Nephron progenitor cell (in vitro differentiated cells): ENCODE measurements around the gene WDR43.

Source experiments
- DNase-seq: peaks from one replicate; pipeline ENCODE4 v3.0.0; 2021
- H3K27ac Mint-ChIP-seq: 2 replicates; pipeline ENCODE4 v1.8.0; 2021; ENCODE audit warnings: mild to moderate bottlenecking, moderate library complexity, mixed read lengths
- H3K27me3 Mint-ChIP-seq: 2 replicates; pipeline ENCODE4 v1.8.0; 2021; ENCODE audit warnings: mild to moderate bottlenecking, low read depth, mixed read lengths; ENCODE audit not compliant: poor library complexity
- H3K36me3 Mint-ChIP-seq: 2 replicates; pipeline ENCODE4 v1.8.0; 2021; ENCODE audit warnings: low read depth, mixed read lengths
- H3K4me1 Mint-ChIP-seq: 2 replicates; pipeline ENCODE4 v1.8.0; 2021; ENCODE audit warnings: mixed read lengths
- H3K4me3 Mint-ChIP-seq: 2 replicates; pipeline ENCODE4 v1.8.0; 2021; ENCODE audit warnings: mild to moderate bottlenecking, moderate library complexity, mixed read lengths
- H3K9me3 Mint-ChIP-seq: 2 replicates; pipeline ENCODE4 v1.8.0; 2021; ENCODE audit warnings: mild to moderate bottlenecking, moderate library complexity, mixed read lengths
- CTCF ChIP-seq: fragments of 200-600 bp; sonication (generic); IDR thresholded peaks from 2 replicates; pipeline ENCODE4 v1.5.0; 2021; ENCODE audit warnings: antibody characterized with exemption

WDR43 gene

GRCh38 chr2:28997237-28997846 is 102.9 kb downstream of the WDR43 start:
- H3K9me3 Mint-ChIP-seq: no peaks in the 10 kb centered on the region
- H3K27me3 Mint-ChIP-seq: peaks cover 18% of the 10 kb centered on the region
- H3K36me3 Mint-ChIP-seq: no peaks in the 10 kb centered on the region
- peaks cover 12% of the 10 kb centered on the region for H3K4me1 Mint-ChIP-seq
- TF ChIP-seq CTCF: no peak
- no peak for DNase-seq
- no peak overlapping the region for H3K27ac Mint-ChIP-seq
- H3K4me3 Mint-ChIP-seq: no peak overlapping the region
